AG09319 (cell line): ENCODE data around the gene SLC7A1.

Experiments used
- DNase-seq: peaks from one replicate; pipeline ENCODE4 v3.0.0-alpha.2; 2010; ENCODE audit warnings: low read depth; ENCODE audit errors: extremely low read depth
- CTCF ChIP-seq: IDR thresholded peaks from 2 replicates; pipeline ENCODE4 v1.5.1; 2011; ENCODE audit warnings: low read depth, mild to moderate bottlenecking, inconsistent platforms, low read length, moderate library complexity

Gene SLC7A1

GRCh38 chr13:29489650-29490560, 105.6 kb downstream of the SLC7A1 start:
- TF ChIP-seq CTCF: no peak
- no peak for DNase-seq

GRCh38 chr13:29487466-29488454, 107.7 kb downstream of the SLC7A1 start:
- TF ChIP-seq CTCF: no peak
- DNase-seq: no peak

GRCh38 chr13:29486551-29486950, 108.9 kb downstream of the SLC7A1 start:
- DNase-seq: no peak
- no peak for TF ChIP-seq CTCF

- no peak for TF ChIP-seq CTCF
- DNase-seq: no peak
Observed at GRCh38 chr13:29484796-29485195, 110.7 kb downstream of the SLC7A1 start.

GRCh38 chr13:29484236-29484635, 111.3 kb downstream of the SLC7A1 start:
- TF ChIP-seq CTCF: no peak
- DNase-seq: no peak

GRCh38 chr13:29483623-29484022, 111.9 kb downstream of the SLC7A1 start:
- no peak for DNase-seq

More at GRCh38 chr13:29483623-29484022, 111.9 kb downstream of the SLC7A1 start:
- no peak for TF ChIP-seq CTCF
